ENCODE data around the gene CISD1.
"Not testable (repeated sequence)": the region's sequence is repeated elsewhere in the genome, so short reads cannot be mapped to it uniquely, and the experiment has no call there.

The CISD1 gene

DNA sequence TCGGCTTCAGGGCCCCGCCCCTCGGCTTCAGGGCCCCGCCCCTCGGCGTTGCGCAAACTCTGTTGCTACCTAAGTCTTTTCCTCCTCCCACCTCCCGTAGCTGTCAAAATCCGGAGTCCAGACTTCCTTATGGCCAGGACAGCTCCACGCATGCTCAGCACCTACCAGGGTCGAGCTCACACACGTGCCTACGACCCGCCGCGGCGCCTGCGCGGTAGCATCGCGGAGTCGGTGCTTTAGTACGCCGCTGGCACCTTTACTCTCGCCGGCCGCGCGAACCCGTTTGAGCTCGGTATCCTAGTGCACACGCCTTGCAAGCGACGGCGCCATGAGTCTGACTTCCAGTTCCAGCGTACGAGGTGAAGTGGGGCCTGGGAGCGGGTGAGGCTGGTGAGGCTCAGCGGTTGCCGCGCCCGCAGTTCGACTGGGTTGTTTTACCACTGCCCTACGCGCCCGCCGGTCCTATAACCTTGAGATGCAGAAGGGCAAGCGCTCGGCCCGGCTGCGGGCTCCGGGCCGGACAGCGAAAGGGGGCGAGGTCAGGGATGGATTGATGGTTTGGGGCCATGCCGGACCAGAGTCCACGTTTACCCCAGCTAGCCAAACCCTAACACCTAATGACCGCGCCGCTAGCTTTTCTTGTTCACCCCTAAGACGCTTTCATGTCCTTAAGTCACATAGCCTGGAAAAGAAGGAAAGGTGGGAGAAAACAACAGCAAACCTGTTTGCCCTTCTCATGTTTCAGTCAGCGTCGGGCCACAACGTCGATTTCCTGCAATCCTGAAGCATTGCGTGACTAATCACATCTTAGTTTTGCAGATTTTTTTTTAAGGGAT is at the start of gene CISD1:
Gene CISD1 (plus strand): TSS at position 217 of the 836 bp plus-strand sequence. CDS start 112 bp downstream, at position 329.
- peak; percentile 96 for FAIRE-seq

DNA sequence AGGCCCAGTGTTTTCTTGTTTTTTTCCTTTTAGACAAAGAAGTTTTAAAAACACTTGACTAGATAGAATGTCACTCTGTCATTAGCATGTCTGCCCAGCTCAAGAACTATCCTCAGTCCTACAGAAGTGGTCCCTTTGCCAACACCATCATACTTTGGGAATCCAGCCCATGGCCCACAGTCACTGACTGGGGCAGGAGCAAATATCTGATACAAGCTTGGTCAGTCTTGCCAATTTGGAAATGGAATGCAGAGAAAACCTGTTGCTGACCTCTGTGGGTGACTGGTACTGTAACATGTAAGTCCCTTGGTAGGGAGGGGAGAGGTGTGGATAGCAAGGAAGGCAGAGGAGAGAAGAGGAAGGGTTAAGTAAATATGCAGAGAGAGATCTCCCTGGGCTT is 49.1 kb upstream of the CISD1 start:
- FAIRE-seq: no peak

DNA sequence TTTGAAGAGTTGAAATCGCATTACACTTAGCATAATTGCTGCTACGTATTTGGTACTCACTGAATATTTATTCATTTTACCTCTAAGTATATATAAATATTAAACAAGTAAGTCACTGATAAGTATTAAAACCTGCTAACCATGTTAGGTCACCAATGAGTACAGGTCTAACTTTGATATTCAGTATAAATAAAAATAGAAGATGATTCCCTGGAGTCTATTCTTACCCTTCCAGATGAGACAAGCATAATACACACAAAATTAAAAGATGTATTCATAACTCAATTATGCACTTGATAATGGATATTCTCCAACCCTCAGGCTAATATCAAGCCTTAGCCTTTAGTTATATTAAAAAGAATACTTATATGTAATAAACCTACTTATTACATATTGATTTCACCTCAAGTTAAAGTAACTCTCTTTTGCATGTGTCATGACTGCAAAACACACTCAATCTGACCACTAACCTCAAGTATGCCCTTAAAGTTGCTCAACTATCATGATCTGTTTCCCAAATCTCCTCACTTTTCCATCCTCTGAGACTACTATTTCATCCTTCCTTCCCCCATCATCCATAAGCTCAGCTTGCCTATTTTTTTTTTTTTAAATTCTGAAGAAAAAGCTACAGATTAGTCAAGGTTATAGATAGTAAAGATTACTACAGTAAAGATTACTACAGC is 48.1 kb upstream of the CISD1 start:
- FAIRE-seq: no peak

DNA sequence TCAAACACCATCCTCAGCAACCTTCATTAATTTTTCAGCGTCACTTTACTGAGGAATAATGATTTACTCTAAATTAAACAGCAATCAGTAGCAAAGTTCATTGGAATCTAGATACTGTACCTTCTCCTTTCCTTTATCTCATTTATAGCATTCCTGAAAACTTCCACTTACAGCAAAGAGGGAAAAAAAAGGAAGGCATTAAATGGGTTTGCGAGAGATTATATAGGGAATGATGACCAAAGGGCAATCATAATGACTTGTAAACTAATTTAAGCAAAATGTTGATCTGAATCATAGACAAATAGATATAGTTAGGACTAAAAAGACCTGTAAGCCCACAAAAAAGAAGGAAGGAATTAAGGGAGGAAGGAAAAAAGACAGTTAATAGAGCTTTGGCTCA is 43.3 kb upstream of the CISD1 start:
- no peak for FAIRE-seq

DNA sequence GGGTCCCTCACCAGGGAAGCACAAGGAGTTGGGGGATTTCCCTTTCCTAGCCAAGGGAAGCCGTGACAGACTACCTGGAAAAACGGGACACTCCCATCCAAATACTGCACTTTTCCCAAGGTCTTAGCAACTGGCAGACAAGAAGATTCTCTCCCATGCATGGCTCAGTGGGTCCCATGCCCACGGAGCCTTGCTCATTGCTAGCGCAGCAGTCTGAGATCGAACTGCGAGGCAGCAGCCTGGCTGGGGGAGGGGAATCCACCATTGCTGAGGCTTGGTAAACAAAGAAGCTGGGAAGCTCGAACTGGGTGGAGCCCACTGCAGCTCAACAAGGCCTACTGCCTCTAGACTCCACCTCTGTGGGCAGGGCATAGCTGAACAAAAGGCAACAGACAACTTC is 39.1 kb upstream of the CISD1 start:
- not testable (repeated sequence) for FAIRE-seq

DNA sequence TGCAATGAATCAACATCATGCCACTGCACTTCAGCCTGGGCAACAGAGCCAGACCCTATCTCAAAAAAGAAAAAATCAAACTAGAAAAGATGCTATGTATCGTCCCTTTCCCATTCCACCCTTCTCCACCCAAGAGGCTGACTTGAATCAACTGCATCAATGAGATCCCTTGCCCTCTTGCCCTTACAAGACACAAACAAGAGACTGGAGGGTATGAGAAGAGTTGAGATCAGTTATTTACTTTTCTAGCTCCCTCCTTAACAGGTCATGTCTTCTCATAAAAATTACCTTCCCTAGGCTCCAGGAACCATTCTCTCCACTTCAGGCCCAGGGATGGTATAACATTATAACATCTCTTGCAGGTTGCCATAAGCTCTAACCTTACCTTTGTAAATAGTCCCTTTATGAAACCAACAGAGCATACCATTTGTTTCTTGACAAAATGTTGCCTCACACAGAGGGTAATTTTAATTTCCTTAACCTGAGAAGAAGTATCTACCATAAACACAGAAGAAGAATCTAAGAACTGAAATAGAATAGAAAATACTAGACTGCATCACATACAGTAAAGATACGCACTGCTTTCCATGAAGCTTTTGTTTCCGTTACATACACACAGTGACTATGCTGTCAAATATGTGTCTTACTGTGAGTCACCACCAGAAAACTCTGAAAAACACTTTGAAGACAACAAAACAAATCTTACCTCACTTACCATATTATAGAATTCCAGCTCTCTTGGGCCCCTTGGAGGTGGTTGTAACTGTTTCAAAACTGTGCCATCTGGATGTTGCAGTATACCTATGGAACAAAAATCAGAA is 31.7 kb upstream of the CISD1 start:
- peak; percentile 84 for FAIRE-seq

DNA sequence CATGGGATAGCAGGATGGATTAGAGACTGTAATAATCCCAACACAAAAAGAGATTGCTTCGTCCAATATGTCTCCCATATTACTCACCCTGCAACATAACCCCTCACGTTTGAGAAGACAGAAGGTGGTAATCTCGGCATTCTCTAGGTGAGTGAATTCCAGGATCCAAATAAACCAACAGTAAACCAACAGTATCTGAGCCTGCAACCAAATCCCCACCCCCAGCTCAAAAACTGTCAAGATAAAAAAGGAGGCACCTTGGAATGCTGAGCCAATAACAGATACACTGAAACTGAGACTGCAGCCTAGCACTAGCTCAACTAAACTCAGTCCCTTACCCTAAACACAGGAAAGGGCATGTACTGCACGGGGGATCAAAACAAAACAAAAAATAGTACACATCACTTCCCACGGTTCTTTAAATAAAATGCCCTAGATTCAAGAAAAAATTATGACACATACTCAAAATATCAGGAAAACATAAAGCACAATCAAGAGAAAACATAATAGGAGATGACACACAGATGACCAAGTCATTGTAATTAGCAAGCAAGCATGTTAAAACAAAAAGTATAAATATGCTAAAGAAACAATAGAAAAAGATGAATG is 29.3 kb upstream of the CISD1 start:
- no peak for FAIRE-seq

DNA sequence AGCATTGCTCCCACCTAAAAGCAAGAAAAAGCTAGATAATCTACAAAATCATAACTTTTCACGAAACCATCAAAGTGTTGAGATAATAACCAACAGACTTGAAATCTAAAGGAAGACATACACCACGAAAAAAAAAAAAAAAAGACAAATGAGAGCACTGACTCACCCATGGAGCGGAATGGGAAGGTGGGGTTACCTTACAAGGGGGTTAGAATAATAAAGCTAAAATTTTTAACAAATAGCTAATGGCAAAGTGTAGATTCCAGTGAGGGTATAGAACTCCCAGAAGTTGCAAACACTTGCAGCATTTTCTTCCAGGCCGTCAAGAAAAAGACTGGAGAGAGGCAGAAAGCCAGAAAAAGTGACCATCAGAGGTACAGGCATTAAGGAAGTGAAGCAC is 28.4 kb upstream of the CISD1 start:
- FAIRE-seq: no peak

DNA sequence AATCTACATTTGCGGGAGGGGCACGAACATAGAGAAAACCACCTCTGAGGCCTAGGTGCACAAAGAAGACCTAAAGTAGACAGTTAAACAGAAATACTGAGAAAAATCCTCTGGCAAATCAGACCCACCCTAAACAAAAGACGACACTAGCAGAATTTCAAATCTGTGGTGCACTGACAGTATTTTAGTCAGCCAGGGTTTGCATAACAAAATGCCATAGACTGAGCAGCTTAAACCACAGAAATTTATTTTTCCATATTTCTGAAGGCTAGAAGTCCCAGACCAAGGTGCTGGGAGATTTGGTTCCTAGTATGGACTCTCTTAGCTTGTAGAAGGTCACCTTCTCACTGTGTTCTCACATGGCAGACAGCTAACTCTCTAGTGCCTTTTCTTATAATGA is 27.6 kb upstream of the CISD1 start:
- FAIRE-seq: no peak

DNA sequence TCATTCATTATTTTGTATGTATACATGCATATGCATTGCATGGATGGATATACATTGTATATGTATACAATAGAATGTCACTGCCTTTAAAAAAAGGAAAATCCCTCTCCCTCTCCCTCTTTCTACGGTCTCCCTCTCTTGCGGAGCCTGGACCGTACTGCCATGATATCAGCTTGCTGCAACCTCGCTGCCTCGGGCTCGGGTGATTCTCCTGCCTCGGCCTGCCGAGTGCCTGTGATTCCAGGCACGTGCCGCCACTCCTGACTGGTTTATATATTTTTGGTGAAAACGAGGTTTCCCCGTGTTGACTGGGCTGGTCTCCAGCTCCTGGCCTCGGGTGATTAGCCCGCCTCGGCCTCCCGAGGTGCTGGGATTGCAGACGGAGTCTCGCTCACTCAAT is 25.7 kb upstream of the CISD1 start:
- no peak for FAIRE-seq

DNA sequence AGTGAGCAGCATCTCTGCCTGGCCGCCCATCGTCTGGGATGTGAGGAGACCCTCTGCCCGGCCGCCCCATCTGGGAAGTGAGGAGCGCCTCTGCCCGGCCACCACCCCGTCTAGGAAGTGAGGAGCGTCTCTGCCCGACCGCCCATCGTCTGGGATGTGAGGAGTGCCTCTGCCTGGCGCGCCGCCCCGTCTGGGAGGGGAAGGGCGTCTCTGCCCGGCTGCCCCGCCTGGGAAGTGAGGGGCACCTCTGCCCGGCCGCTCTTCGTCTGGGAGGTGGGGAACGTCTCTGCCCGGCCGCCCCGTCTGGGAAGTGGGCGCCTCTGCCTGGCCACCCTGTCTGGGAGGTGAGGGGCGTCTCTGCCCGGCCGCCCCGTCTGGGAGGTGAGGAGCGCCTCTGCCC is 25.2 kb upstream of the CISD1 start:
- FAIRE-seq: not testable (repeated sequence)

DNA sequence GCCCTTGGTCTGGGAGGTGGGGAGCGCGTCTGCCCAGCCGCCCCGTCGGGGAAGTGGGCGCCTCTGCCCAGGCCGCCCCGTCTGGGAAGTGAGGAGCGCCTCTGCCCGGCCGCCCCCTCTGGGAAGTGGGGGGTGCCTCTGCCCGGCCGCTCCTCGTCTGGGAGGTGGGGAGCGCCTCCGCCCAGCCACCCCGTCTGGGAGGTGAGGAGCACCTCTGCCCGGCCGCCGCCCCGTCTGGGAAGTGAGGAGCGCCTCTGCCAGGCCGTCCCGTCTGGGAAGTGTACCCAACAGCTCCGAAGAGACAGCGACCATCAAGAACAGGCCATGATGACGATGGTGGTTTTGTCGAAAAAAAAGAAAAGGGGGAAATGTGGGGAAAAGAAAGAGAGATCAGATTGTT is 24.7 kb upstream of the CISD1 start:
- FAIRE-seq: not testable (repeated sequence)

DNA sequence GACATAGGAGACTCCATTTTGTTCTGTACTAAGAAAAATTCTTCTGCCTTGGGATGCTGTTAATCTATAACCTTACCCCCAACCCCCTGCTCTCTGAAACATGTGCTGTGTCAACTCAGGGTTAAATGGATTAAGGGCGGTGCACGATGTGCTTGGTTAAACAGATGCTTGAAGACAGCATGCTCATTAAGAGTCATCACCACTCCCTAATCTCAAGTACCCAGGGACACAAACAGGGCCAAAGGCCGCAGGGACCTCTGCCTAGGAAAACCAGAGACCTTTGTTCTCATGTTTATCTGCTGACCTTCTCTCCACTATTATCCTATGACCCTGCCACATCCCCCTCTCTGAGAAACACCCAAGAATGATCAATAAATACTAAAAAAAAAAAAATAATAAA is 24.3 kb upstream of the CISD1 start:
- FAIRE-seq: not testable (repeated sequence)

DNA sequence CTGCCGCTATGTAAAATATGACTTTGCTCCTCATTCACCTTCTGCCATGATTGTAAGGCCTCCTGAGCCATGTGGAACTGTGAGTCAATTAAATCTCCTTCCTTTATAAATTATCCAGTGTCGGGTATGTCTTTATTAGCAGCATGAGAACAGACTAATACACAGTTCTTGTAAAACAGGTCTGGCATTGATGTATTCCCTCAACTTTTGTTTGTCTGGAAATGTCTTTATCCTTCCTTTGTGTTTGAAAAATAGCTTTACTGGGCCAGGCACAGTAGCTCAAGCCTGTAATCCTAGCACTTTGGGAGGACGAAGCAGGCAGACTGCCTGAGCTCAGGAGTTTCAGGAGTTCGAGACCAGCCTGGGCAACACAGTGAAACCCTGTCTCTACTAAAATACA is 15.8 kb upstream of the CISD1 start:
- no peak for FAIRE-seq

DNA sequence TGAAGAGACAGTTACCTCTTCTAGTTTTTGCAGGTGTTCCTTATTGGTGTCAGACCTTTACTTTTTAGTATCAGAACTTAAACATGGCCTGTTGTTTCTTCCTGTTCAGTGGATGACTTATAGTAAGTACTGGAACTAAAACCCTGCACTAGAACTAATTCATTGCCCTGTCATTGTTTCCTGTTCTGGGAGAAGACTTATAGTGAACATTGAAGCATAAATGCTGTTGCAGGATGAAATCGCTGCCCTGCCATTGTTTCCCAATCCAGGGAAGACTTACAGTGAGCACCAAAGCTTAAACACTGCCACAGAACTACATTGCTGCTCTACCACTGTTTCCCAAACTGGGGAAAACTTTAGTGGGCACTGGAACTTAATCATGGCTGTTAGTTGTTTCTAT is 14.3 kb upstream of the CISD1 start:
- FAIRE-seq: no peak

DNA sequence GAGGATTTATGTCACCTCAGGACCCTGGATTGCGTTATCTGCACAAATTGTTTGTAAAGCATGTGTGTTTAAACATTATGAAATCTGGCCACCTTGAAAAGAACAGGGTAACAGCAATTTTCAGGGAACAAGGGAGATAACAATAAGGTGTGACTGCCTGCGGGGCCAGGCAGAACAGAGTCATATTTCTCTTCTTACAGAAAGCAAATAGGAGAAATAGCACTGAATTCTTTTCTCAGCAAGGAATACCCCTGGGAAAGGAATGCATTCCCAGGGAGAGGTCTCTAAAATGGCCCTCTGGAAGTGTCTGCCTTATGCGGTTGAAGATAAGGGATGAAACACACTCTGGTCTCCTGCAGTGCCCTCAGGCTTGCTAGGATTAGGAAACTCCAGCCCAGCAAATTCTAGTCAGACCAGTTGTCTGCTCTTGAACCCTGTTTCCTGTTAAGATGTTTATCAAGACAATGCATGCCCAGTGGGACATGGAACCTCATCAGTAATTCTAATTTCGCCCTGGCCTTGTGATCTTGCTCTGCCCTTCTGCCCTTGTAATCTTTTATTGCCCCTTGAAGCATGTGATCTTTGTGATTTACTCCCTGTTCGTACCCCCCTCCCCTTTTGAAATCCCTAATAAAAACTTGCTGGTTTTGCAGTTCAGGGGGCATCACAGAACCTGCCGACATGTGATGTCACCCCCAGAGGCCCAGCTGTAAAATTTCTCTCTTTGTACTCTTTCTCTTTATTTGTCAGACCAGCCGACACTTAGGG is 12.8 kb upstream of the CISD1 start:
- not testable (repeated sequence) for FAIRE-seq

DNA sequence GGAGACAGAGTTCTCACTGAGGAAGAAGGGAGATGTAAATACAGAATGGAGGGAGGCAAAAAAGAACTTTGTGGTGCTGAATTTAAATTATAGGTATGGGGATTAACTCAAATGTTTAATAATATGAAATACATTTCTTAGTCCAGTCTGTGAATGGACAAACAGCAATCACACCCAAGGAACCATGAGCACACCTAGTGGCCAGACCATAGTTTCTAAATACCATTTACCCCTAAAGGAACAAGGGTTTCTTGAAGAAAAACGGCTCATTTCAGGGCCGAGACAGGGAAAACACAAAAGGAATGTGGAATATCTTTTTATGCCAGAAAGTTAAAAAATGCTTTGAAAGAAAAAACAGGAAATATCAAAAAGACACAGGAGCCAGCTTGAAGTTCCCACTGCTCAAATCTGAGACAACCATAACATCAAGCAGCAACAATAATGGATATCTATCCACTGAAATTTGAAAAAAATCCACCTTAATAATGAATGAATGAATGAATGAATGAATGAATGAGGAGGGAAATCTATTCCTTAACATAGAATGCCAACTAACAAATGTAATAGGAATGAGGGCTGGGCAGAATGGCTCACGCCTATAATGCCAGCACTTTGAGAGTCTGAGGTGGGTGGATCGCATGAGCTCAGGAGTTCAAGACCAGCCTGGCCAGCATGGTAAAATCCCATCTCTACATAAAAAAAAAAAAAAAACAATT is 9.8 kb upstream of the CISD1 start:
- FAIRE-seq: peak; percentile 23

DNA sequence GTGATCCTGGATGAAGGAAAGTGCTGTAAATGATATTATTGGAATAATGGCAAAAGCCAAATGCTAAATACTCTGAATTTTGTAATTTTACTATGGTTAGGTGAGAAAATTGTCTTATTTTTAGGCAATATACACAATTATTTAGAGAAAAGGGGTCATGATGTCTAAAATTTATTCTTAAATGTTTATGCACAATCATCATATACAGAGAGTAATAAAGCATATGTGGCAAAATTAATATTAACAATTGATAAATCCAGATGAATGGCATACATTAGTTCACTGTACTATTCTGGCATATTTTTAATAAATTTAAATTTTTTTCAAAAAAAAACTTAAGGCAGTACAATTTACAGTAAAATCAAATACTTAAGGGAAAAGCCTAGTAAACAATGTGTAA is 8.6 kb upstream of the CISD1 start:
- FAIRE-seq: peak; percentile 17

DNA sequence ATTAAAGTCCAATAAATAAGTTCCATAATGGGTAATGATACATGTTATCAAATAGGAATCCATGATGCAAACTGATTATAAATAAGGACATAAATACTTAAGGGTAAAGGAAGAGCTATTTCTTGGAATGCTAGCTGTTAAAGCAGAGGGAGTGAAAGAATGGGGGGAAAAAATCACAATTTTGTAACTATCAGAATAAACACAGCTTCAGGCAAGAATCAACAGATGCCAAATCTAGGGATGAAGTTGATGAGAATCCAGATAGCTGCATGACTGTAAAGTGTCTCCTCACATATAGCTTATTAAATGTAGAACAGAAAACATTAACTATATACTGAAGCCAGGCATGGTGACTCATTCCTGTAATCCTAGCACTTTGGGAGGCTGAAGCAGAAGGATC is 6.2 kb upstream of the CISD1 start:
- no peak for FAIRE-seq

DNA sequence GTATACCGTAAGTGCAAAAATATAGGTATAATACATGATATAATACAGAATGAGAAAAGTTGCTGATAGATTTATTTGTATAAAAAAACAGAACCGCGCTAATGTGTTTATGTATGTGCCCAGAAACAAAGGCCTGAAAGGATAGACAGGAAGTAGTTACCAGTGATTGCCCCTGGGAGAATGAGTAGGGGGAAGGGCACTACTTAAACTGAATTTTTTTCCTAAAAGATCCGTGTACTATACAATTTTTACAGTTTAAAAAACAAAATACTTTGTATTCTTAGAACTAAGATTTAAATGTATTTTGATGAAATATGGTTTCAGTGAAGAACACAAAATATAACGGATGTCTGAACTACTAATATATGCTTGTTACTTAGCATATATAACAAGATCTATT is 4.2 kb upstream of the CISD1 start:
- FAIRE-seq: peak; percentile 52

DNA sequence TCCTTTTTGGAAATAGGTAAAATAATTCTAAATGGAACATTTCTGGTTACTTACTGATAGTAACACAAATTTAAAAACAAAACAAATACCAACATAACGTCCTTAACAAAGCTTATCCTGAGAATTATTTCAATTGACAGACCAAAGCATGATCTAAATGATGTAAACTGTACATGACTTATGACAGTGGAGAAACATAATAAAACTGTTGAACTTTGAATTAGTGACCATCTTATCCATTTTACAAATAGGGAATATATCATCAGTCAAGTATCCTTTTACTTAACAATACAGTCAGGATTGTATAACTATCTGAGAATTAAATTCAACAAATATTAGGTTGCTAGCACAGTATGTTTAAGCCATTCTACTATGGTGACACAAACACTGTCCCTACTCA is 3.7 kb upstream of the CISD1 start:
- FAIRE-seq: no peak

Data from G401.6 (cell line).